Liver (tissue), 9 donors: ENCODE measurements around the gene TPRN. TPM values are rescaled to one million over a fixed set of nuclear protein-coding genes. Genes with fewer than 3 reads are reported as not detected.

Experiments
- DNase-seq: peaks from one replicate; pipeline ENCODE4 v3.0.0-alpha.2; 2017; ENCODE audit warnings: low spot score
- H3K27ac ChIP-seq, 2 donors: one replicate each; pipeline ENCODE4 v1.7.0; 2013; ENCODE audit warnings: inconsistent platforms in 2 of 2, low read length in 2 of 2, control low read depth in 1 of 2, low read depth in 1 of 2, mild to moderate bottlenecking in 1 of 2
- H3K27me3 ChIP-seq, 4 donors: one replicate each; pipeline versions ENCODE4 v1.6.1 to v1.7.0; 2013; ENCODE audit warnings: low read length in 3 of 4, inconsistent platforms in 1 of 4, mild to moderate bottlenecking in 1 of 4, moderate library complexity in 1 of 4; ENCODE audit not compliant: control insufficient read depth in 4 of 4, insufficient read depth in 4 of 4
- H3K36me3 ChIP-seq, 4 donors: one replicate each; pipeline versions ENCODE4 v1.6.1 to v1.7.0; 2013; ENCODE audit warnings: low read length in 3 of 4, mild to moderate bottlenecking in 3 of 4, low read depth in 1 of 4, moderate library complexity in 1 of 4; ENCODE audit not compliant: control insufficient read depth in 4 of 4, insufficient read depth in 3 of 4
- H3K4me1 ChIP-seq, 4 donors: one replicate each; pipeline versions ENCODE4 v1.6.1 to v1.7.0; 2013; ENCODE audit warnings: low read length in 3 of 4, mild to moderate bottlenecking in 3 of 4, moderate library complexity in 1 of 4; ENCODE audit not compliant: control insufficient read depth in 4 of 4, insufficient read depth in 4 of 4
- H3K4me3 ChIP-seq, 3 donors: one replicate each; pipeline versions ENCODE4 v1.6.1 to v1.7.0; 2013; ENCODE audit warnings: low read length in 3 of 3, control low read depth in 1 of 3, low read depth in 1 of 3, mild to moderate bottlenecking in 1 of 3
- H3K9ac ChIP-seq, 2 donors: one replicate each; pipeline ENCODE4 v1.7.0; 2013; ENCODE audit warnings: low read length in 2 of 2, mild to moderate bottlenecking in 2 of 2, moderate library complexity in 2 of 2, control low read depth in 1 of 2, low read depth in 1 of 2
- H3K9me3 ChIP-seq, 4 donors: one replicate each; pipeline versions ENCODE4 v1.6.1 to v1.7.0; 2013; ENCODE audit warnings: low read length in 3 of 4; ENCODE audit not compliant: control insufficient read depth in 4 of 4
- EGR1 ChIP-seq, 2 donors: IDR thresholded peaks; 2 replicates each; pipeline ENCODE4 v1.6.1; 2016 to 2018; ENCODE audit warnings: antibody characterized with exemption in 2 of 2, low read depth in 2 of 2
- FOXA1 ChIP-seq: IDR thresholded peaks from 2 replicates; pipeline ENCODE4 v1.6.1; 2016; ENCODE audit warnings: antibody characterized with exemption
- FOXA2 ChIP-seq: IDR thresholded peaks from 2 replicates; pipeline ENCODE4 v1.6.1; 2016; ENCODE audit warnings: antibody characterized with exemption
- GABPA ChIP-seq, 2 donors: IDR thresholded peaks in 1 of 2; conservative IDR thresholded peaks in 1 of 2; 2 replicates each; pipeline ENCODE4 v1.6.1; 2016; ENCODE audit warnings: antibody characterized with exemption in 2 of 2, mild to moderate bottlenecking in 1 of 2, moderate library complexity in 1 of 2
- HNF4A ChIP-seq, 2 donors: conservative IDR thresholded peaks; 2 replicates each; pipeline ENCODE4 v1.6.1; 2016; ENCODE audit warnings: antibody characterized with exemption in 2 of 2, mild to moderate bottlenecking in 2 of 2
- HNF4G ChIP-seq: IDR thresholded peaks from 2 replicates; pipeline ENCODE4 v1.6.1; 2016; ENCODE audit warnings: antibody characterized with exemption
- JUND ChIP-seq, 2 donors: IDR thresholded peaks; 2 replicates each; pipeline ENCODE4 v1.6.1; 2016; ENCODE audit warnings: antibody characterized with exemption in 2 of 2
- NR2F2 ChIP-seq: IDR thresholded peaks from 2 replicates; pipeline ENCODE4 v1.6.1; 2016; ENCODE audit warnings: antibody characterized with exemption
- RAD21 ChIP-seq, 2 donors: IDR thresholded peaks; 2 replicates each; pipeline ENCODE4 v1.6.1; 2016; ENCODE audit warnings: antibody characterized with exemption in 2 of 2, mild to moderate bottlenecking in 2 of 2
- RXRA ChIP-seq, 2 donors: IDR thresholded peaks; 2 replicates each; pipeline ENCODE4 v1.6.1; 2017 to 2018; ENCODE audit warnings: antibody characterized with exemption in 2 of 2, mild to moderate bottlenecking in 1 of 2
- SP1 ChIP-seq: IDR thresholded peaks from 2 replicates; pipeline ENCODE4 v1.6.1; 2018; ENCODE audit warnings: antibody characterized with exemption, mild to moderate bottlenecking
- TAF1 ChIP-seq: conservative IDR thresholded peaks from 2 replicates; pipeline ENCODE4 v1.6.1; 2016; ENCODE audit warnings: antibody characterized with exemption, mild to moderate bottlenecking
- YY1 ChIP-seq: IDR thresholded peaks from 2 replicates; pipeline ENCODE4 v1.6.1; 2016; ENCODE audit warnings: antibody characterized with exemption, mild to moderate bottlenecking
- WGBS: extraction: QIAGEN DNeasy Blood & Tissue Kit; methylation state at CpG from one replicate; pipeline ENCODE4 v1.1.7; 2013; 5-methylcytosine and 5-hydroxymethylcytosine counted together
- polyA plus RNA-seq, 2 donors: library from polyadenylated mRNA; stranded (reverse) in 1 of 2; unstranded in 1 of 2; fragments of 200-250 nt in 1 of 2; fragments of >200 nt in 1 of 2; fragmentation: Nextera tagmentation in 1 of 2; extraction: Ambion mirVana in 1 of 2; gene quantifications; one replicate each; pipeline versions ENCODE4 v1.2.1 to v1.2.3, GENCODE V29; 2013 to 2015
- total RNA-seq, 2 donors: library from RNA; depleted of rRNA; stranded (reverse); fragments of >200 nt; gene quantifications; one replicate each; pipeline ENCODE4 v1.2.3, GENCODE V29; 2014
- TF ChIP-seq, protein P1 (sequence below): IDR thresholded peaks from 2 replicates; pipeline ENCODE4 v1.6.1; 2016; ENCODE audit warnings: antibody characterized with exemption
- TF ChIP-seq, protein P2 (sequence below): fragments of 150-350 bp; IDR thresholded peaks from 2 replicates; pipeline ENCODE4 v1.5.1; 2017; ENCODE audit warnings: improper control_type of control experiment, low read depth, low read length; ENCODE audit not compliant: missing input control
- TF ChIP-seq, protein P3 (sequence below): IDR thresholded peaks from 2 replicates; pipeline ENCODE4 v1.6.1; 2016; ENCODE audit warnings: antibody characterized with exemption, mild to moderate bottlenecking
- TF ChIP-seq, protein P4 (sequence below): IDR thresholded peaks from 2 replicates; pipeline ENCODE4 v1.6.1; 2016; ENCODE audit warnings: antibody characterized with exemption
- TF ChIP-seq, protein P5 (sequence below): IDR thresholded peaks from 2 replicates; pipeline ENCODE4 v1.6.1; 2016; ENCODE audit warnings: antibody characterized with exemption
- donor health status: healthy.
- donor health status: healthy.
- donor health status: healthy.
- donor health status: healthy.
- donor health status: healthy.

The TPRN gene
- total and polyA plus RNA-seq, 4 donors = 5.4 to 20.1 (median 11.1) TPM

DNA sequence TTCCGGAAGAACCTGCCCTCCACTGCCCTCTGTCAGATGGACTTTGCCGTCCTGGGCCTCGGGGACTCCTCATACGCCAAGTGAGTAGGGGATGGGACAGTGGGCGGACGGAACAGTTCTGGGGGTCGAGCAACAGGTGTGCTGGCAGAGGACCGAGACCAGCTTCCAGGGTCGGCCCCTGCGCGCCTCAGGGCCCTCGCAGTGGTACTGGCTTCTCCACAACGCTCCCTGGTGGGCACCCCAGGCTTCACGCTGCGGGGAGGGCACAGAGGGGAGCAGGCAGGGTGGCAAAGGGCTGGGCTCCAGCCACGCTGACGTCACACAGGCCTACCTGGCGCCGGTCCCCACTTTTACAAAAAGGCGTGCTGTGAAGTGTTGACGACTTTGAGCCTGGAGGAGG, 12.0 kb upstream of the TPRN start:
- H3K27ac ChIP-seq = no peak overlapping the region
- no peaks in the 10 kb centered on the region for H3K9me3 ChIP-seq
- no peak overlapping the region for H3K9ac ChIP-seq
- no peaks in the 10 kb centered on the region for H3K27me3 ChIP-seq
- no peak for DNase-seq
- no peak overlapping the region for H3K4me3 ChIP-seq
- 91% methylated on average over 21 of the region's 21 CpGs for WGBS
- H3K4me1 ChIP-seq = no peaks in the 10 kb centered on the region
- TF ChIP-seq JUND (IDR thresholded peaks at IDR 0.05) = no peak
- no peak for TF ChIP-seq RAD21 (IDR thresholded peaks at IDR 0.05)
- TF ChIP-seq HNF4A (conservative IDR thresholded peaks at IDR 0.05) = no peak
- TF ChIP-seq FOXA1 = no peak
- TF ChIP-seq YY1 = no peak
- no peak for TF ChIP-seq GABPA (IDR thresholded peaks at IDR 0.05 in 1 of 2, conservative IDR thresholded peaks at IDR 0.05 in 1 of 2)
- no peak for TF ChIP-seq HNF4G
- TF ChIP-seq, protein P1, sequence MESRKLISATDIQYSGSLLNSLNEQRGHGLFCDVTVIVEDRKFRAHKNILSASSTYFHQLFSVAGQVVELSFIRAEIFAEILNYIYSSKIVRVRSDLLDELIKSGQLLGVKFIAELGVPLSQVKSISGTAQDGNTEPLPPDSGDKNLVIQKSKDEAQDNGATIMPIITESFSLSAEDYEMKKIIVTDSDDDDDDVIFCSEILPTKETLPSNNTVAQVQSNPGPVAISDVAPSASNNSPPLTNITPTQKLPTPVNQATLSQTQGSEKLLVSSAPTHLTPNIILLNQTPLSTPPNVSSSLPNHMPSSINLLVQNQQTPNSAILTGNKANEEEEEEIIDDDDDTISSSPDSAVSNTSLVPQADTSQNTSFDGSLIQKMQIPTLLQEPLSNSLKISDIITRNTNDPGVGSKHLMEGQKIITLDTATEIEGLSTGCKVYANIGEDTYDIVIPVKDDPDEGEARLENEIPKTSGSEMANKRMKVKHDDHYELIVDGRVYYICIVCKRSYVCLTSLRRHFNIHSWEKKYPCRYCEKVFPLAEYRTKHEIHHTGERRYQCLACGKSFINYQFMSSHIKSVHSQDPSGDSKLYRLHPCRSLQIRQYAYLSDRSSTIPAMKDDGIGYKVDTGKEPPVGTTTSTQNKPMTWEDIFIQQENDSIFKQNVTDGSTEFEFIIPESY = no peak
- TF ChIP-seq NR2F2 = no peak
- no peak for TF ChIP-seq RXRA (IDR thresholded peaks at IDR 0.05)
- TF ChIP-seq TAF1 = no peak
- TF ChIP-seq, protein P2, sequence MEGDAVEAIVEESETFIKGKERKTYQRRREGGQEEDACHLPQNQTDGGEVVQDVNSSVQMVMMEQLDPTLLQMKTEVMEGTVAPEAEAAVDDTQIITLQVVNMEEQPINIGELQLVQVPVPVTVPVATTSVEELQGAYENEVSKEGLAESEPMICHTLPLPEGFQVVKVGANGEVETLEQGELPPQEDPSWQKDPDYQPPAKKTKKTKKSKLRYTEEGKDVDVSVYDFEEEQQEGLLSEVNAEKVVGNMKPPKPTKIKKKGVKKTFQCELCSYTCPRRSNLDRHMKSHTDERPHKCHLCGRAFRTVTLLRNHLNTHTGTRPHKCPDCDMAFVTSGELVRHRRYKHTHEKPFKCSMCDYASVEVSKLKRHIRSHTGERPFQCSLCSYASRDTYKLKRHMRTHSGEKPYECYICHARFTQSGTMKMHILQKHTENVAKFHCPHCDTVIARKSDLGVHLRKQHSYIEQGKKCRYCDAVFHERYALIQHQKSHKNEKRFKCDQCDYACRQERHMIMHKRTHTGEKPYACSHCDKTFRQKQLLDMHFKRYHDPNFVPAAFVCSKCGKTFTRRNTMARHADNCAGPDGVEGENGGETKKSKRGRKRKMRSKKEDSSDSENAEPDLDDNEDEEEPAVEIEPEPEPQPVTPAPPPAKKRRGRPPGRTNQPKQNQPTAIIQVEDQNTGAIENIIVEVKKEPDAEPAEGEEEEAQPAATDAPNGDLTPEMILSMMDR = no peak
- TF ChIP-seq EGR1 (IDR thresholded peaks at IDR 0.05; ENCODE audit: low read depth in 2 of 2) = no peak
- no peak for TF ChIP-seq FOXA2
- TF ChIP-seq, protein P3, sequence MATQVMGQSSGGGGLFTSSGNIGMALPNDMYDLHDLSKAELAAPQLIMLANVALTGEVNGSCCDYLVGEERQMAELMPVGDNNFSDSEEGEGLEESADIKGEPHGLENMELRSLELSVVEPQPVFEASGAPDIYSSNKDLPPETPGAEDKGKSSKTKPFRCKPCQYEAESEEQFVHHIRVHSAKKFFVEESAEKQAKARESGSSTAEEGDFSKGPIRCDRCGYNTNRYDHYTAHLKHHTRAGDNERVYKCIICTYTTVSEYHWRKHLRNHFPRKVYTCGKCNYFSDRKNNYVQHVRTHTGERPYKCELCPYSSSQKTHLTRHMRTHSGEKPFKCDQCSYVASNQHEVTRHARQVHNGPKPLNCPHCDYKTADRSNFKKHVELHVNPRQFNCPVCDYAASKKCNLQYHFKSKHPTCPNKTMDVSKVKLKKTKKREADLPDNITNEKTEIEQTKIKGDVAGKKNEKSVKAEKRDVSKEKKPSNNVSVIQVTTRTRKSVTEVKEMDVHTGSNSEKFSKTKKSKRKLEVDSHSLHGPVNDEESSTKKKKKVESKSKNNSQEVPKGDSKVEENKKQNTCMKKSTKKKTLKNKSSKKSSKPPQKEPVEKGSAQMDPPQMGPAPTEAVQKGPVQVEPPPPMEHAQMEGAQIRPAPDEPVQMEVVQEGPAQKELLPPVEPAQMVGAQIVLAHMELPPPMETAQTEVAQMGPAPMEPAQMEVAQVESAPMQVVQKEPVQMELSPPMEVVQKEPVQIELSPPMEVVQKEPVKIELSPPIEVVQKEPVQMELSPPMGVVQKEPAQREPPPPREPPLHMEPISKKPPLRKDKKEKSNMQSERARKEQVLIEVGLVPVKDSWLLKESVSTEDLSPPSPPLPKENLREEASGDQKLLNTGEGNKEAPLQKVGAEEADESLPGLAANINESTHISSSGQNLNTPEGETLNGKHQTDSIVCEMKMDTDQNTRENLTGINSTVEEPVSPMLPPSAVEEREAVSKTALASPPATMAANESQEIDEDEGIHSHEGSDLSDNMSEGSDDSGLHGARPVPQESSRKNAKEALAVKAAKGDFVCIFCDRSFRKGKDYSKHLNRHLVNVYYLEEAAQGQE = no peak
- TF ChIP-seq, protein P4, sequence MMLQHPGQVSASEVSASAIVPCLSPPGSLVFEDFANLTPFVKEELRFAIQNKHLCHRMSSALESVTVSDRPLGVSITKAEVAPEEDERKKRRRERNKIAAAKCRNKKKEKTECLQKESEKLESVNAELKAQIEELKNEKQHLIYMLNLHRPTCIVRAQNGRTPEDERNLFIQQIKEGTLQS = no peak
- no peak for TF ChIP-seq SP1
- TF ChIP-seq, protein P5, sequence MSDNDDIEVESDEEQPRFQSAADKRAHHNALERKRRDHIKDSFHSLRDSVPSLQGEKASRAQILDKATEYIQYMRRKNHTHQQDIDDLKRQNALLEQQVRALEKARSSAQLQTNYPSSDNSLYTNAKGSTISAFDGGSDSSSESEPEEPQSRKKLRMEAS = no peak
- peaks cover 0 to 11% (median under 1%) of the 10 kb centered on the region in 4 donors for H3K36me3 ChIP-seq
